GM20000 (cell line): ENCODE measurements around the gene ZNF777.

ENCODE experiments used
- DNase-seq: peaks from one replicate; pipeline ENCODE4 v3.0.0; 2012; ENCODE audit warnings: low spot score
- CTCF ChIP-seq: IDR thresholded peaks from 2 replicates; pipeline ENCODE4 v1.5.1; 2012; ENCODE audit warnings: mild to moderate bottlenecking, control low read depth; ENCODE audit errors: extremely low read depth, missing control alignments

ZNF777 gene

GRCh38 chr7:149457766-149458165, 3.1 kb downstream of the ZNF777 start:
- no peak for DNase-seq
- TF ChIP-seq CTCF = no peak

- no peak for DNase-seq
- no peak for TF ChIP-seq CTCF
Measured at GRCh38 chr7:149456506-149457421, 4.1 kb downstream of the ZNF777 start.

GRCh38 chr7:149455175-149455950, 5.5 kb downstream of the ZNF777 start:
- no peak for TF ChIP-seq CTCF
- no peak for DNase-seq

GRCh38 chr7:149454750-149455149, 6.1 kb downstream of the ZNF777 start:
- no peak for DNase-seq
- no peak for TF ChIP-seq CTCF

GRCh38 chr7:149454006-149454405, 6.9 kb downstream of the ZNF777 start:
- no peak for TF ChIP-seq CTCF
- no peak for DNase-seq

GRCh38 chr7:149450821-149451220, 10.0 kb downstream of the ZNF777 start:
- DNase-seq = no peak
- TF ChIP-seq CTCF = no peak

- TF ChIP-seq CTCF = no peak
Measured at GRCh38 chr7:149449897-149450296, 11.0 kb downstream of the ZNF777 start.

More at GRCh38 chr7:149449897-149450296, 11.0 kb downstream of the ZNF777 start:
- no peak for DNase-seq
